Endometrial microvascular endothelial cells (primary cell): ENCODE data around the gene ROBO2. TPM values are rescaled to one million over a fixed set of nuclear protein-coding genes. Genes with fewer than 3 reads are reported as not detected.

Experiments
- in situ Hi-C: cut with HindIII; loops from 2 replicates; pipeline ENCODE4 v1.10.0; 2017; ENCODE audit warnings: low sequenced_read_pairs, low pct_unique_long_range_greater_than_20kb; ENCODE audit errors: inconsistent ontology term
- total RNA-seq: library from RNA; depleted of rRNA; stranded (reverse); fragments of >200 nt; gene quantifications from one replicate; pipeline ENCODE4 v1.2.3, GENCODE V29; 2015; ENCODE audit errors: inconsistent ontology term

Gene ROBO2
- total RNA-seq, 1 donor from 2014 or later, result 0.09 TPM

GRCh38 chr3:77296527-77296926 lies 256.6 kb downstream of the ROBO2 start:
- in situ Hi-C loops, result no loop called here

DNA sequence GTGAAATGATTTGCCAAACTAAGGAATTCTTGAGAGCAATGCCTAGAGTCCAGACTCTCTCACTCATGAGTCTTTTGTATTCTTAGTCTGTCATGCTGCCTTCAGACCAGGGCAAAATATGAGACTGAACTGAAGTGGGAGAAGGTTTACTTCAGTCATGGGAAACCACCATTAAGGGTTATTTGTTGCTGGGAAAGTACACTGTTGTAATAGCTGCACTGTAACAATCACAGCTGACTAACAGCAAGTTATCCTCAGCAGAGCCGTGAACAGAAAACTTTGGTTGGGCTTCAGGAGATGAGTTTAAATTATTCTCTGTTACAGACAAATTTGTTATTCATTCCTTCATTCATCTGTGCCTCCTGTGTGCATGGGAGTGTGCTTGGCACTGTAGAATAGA lies 258.5 kb downstream of the ROBO2 start:
- in situ Hi-C loops, result no loop called here

GRCh38 chr3:77303955-77304699 lies 264.2 kb downstream of the ROBO2 start:
- in situ Hi-C loops, result no loop called here

- in situ Hi-C loops, result no loop called here
Measured at GRCh38 chr3:77304700-77305021, 264.8 kb downstream of the ROBO2 start.

DNA sequence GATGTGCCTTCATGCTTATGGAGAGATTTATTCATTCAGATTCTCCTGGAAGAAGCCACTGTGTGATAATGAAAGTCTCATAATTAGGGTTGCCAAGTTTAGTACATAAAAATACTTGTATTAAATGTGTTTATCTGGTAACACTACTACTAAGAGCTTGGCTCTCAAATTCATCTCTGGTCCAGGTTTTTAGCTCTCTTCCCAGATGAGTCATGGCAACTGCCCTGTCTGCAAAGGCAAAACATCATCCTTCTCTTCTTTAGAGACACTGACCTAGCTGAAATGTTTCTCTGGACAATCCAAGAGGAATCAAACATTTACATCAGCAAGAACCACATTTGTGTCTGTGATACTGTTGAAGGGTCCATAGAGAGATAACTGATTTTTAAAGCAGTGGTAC lies 269.6 kb downstream of the ROBO2 start:
- in situ Hi-C loops, result no loop called here

DNA sequence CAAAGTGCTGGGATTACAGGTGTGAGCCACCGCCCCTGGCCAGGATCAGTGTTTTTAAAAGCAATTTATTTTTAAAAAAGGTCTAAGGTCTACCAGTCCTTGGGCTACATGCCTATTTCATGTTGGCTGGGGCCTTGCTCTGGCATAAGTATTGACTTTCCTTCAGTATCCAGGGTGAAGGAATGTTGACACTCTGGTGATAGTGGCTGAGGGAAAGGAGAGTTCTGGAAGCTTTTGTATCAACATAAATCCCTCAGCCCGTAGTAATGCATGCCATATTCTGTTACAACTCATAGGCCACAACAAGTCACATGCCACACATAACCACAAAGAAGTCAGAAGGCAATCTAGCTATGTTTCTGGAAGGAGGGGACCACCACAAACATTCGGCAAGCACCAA lies 273.9 kb downstream of the ROBO2 start:
- in situ Hi-C loops, result no loop called here

- in situ Hi-C loops, result no loop called here
Measured at GRCh38 chr3:77319711-77320110, 279.8 kb downstream of the ROBO2 start.

DNA sequence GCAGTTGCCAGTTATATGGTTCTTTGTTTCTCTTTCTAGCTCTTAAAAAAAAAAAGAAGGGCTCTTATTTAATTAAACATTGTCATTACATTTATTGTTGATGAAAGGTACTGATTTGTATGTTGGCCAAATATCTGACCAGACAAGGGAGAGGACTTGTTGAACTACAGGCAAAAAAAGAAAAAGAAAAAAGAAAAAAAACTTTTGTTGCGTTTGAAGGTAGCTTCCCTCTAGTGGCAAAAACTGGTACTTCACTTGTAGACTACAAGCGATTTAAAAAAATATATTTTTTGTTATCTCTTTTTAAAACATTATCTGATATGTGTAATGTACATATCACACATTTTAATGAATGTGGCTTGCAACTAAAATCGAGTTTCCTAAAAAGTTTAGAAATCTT lies 280.6 kb downstream of the ROBO2 start:
- in situ Hi-C loops, result no loop called here

GRCh38 chr3:77321646-77322045 lies 281.7 kb downstream of the ROBO2 start:
- in situ Hi-C loops, result no loop called here

DNA sequence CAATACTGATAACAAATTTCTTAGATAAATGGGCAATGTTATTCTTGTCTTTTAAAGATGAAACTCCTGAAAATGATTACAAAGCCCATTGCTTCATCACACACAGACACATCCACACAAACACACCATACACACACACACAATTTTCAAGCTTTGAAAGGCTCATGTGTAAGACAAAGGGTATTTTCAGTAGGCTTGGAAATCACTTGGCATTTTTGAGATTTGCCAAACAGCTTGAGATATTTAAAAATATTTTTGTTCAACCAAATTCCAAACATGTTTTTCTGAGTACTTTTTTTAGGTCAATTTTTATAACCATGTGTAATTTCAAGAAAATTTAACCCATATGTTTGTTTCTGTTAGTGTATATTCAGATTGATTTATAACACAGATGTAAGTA lies 283.7 kb downstream of the ROBO2 start:
- in situ Hi-C loops, result no loop called here

GRCh38 chr3:77324105-77324504 lies 284.2 kb downstream of the ROBO2 start:
- in situ Hi-C loops, result no loop called here

DNA sequence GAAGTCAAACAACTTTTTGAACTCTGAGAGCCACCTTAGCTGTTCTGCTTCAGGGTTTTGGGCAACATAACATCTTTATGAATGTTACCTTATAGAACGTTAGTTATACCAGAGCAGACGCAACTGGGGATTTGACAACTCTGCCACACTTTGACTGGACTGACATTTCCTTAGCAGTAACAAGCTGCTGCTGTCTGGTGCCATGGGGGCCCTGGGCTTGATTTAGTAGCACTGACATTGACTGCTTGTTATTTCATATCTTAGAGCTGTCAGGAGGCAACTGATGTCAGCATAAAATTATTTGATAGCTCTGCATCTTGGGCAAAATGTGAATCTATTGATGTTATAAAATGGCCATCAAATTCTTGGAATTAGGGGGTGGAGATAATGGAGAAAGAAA lies 285.4 kb downstream of the ROBO2 start:
- in situ Hi-C loops, result no loop called here

GRCh38 chr3:77325702-77326101 lies 285.8 kb downstream of the ROBO2 start:
- in situ Hi-C loops, result no loop called here

- in situ Hi-C loops, result no loop called here
Measured at GRCh38 chr3:77326586-77326985, 286.7 kb downstream of the ROBO2 start.

GRCh38 chr3:77328690-77329089 lies 288.8 kb downstream of the ROBO2 start:
- in situ Hi-C loops, result no loop called here

DNA sequence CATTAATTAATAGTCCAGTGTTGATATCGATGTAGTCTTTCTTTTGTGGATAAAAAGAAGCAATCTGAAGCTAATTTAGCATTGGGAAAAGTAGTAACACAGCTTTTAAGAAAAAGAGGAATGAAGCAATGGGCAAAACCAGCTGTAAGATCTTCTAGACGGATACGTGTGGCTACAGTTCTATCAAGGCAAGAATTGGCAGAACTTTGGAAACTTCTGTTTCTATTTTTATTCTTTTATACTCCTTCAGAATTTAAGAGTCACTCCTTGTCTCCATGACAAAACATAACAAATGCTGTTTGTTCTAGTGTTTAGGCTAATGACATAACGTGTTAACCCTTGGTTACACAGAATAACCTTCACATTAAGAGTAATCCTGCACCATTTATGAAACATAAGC lies 289.2 kb downstream of the ROBO2 start:
- in situ Hi-C loops, result no loop called here

- in situ Hi-C loops, result no loop called here
Measured at GRCh38 chr3:77338195-77338594, 298.3 kb downstream of the ROBO2 start.

DNA sequence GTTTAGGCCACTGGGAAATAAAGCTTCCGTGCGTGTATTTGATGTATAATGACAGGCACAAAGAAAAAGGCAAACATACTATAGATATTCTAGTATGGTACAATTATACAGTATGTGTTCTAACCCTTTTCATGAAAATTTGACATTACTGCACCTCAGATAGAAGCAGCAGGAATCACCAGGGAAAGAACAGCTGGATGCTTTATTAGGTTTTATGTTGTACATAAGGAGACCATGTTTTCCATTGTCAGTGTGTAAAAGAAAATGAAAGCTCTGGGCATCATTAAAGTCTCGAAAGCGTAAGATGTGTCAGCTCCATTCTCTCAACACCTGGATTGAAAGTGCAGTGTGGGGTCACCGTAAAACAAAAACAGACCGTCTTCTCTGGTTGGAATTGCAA lies 302.1 kb downstream of the ROBO2 start:
- in situ Hi-C loops, result no loop called here

DNA sequence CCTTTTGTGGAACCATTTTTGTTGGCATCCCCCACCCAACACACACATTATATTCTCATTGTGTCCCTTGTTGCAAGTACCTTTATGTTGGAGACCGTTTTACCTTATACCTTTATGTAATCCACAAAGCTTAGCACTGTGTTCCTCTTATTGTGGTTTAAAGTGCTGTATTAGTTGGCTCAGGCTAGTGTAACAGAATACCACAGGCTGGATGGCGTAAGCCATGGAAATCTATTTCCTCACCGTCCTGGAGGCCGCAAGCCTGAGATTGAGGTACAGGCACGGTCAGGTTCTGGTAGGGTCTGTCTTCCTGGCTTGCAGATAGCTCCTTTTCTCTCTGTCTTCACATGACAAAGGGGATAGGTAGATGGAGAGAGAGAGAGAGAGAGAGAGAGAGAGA lies 302.8 kb downstream of the ROBO2 start:
- in situ Hi-C loops, result no loop called here

- in situ Hi-C loops, result no loop called here
Measured at GRCh38 chr3:77345009-77345408, 305.1 kb downstream of the ROBO2 start.

GRCh38 chr3:77348244-77348855 lies 308.5 kb downstream of the ROBO2 start:
- in situ Hi-C loops, result no loop called here
